Measurements from ENCODE around the gene LSM12.
"Not testable (repeated sequence)": the region's sequence is repeated elsewhere in the genome, so short reads cannot be mapped to it uniquely, and the experiment has no call there.

Gene LSM12

DNA sequence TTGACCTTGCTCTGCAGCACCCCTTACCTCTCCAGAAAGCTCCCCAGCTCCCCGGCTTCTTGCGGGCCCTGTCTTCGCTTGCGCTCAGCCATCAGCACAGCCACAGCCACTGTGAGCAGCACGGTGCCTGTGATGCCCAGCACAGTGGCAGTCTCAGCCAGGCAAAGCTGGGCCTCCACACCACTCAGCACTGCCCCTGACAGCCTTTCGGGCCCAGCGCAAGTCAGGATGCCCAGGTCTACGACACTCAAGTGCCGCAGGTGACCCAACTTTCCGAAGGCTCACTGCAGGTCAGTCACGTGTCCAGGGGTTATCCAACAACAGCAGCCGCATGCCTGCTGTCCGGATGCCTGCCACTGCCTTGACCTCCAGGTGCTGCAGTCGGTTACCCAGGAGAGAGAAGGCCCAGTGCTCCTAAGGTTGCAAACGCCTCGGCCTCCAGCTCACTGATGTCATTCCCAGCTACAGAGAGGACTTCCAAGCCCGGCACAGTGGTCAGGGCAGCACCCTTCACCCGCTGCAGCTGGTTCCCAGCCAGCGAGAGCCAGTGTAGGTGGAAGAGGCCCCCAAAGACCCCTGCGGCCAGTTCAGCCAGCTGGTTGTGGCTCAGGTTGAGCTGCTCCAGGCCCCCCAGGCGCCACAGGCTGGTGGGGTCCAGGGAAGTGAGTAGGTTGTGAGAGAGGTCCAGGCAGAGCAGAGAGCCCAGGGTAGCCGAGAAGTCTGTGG lies 42.8 kb downstream of the LSM12 start:
- H3K36me3 ChIP-seq (ENCODE audit: control insufficient read depth, insufficient read depth, low read length): no peaks in the 10 kb centered on the region
- no peaks in the 10 kb centered on the region for H3K27me3 ChIP-seq (replicated peaks; ENCODE audit: control insufficient read depth, insufficient read depth, low read length, poor library complexity, severe bottlenecking)
- H3K27ac ChIP-seq (ENCODE audit: insufficient read depth, low read length, poor library complexity, severe bottlenecking): no peak overlapping the region
- H3K9me3 ChIP-seq (ENCODE audit: control insufficient read depth, low read length): no peaks in the 10 kb centered on the region
- no peak overlapping the region for H3K4me3 ChIP-seq (ENCODE audit: insufficient read depth, low read depth, low read length, poor library complexity, severe bottlenecking)
- DNase-seq: no peak
- no peaks in the 10 kb centered on the region for H3K4me1 ChIP-seq (ENCODE audit: control insufficient read depth, insufficient read depth, low read length, poor library complexity, severe bottlenecking)

DNA sequence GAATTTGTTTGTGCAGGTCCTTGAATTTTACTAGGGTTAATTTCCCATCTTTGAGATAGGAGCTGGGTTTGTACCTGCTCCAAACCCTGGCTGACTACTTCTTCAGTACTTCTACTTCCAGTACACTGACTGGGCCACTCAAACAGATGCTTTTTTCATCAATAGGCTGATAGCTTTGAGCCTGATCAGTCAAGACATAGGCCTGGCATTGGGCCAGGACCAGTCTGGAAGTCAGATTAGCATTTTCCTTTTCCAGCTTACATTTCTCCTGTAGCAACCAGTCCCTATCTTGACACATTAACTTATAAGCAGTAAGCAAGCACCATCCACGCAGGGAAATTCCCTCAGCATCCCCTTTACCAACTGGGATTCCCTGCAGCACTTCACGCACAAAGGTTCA lies 44.2 kb downstream of the LSM12 start:
- Histone ChIP-seq H3K27me3 (replicated peaks; ENCODE audit: control insufficient read depth, insufficient read depth, low read length, poor library complexity, severe bottlenecking) (no peaks in the 10 kb centered on the region), H3K27ac (ENCODE audit: insufficient read depth, low read length, poor library complexity, severe bottlenecking) (no peak overlapping the region), H3K4me1 (ENCODE audit: control insufficient read depth, insufficient read depth, low read length, poor library complexity, severe bottlenecking) (no peaks in the 10 kb centered on the region), H3K4me3 (ENCODE audit: insufficient read depth, low read depth, low read length, poor library complexity, severe bottlenecking) (no peak overlapping the region), H3K36me3 (ENCODE audit: control insufficient read depth, insufficient read depth, low read length) (no peaks in the 10 kb centered on the region), H3K9me3 (ENCODE audit: control insufficient read depth, low read length) (no peaks in the 10 kb centered on the region)
- no peak for DNase-seq

GRCh38 chr17:44021227-44021626 lies 45.2 kb downstream of the LSM12 start:
- not testable (repeated sequence) for H3K9me3 ChIP-seq (ENCODE audit: control insufficient read depth, low read length); H3K27me3 ChIP-seq (replicated peaks; ENCODE audit: control insufficient read depth, insufficient read depth, low read length, poor library complexity, severe bottlenecking); H3K4me1 ChIP-seq (ENCODE audit: control insufficient read depth, insufficient read depth, low read length, poor library complexity, severe bottlenecking); H3K4me3 ChIP-seq (ENCODE audit: insufficient read depth, low read depth, low read length, poor library complexity, severe bottlenecking); DNase-seq; H3K36me3 ChIP-seq (ENCODE audit: control insufficient read depth, insufficient read depth, low read length); H3K27ac ChIP-seq (ENCODE audit: insufficient read depth, low read length, poor library complexity, severe bottlenecking)

DNA sequence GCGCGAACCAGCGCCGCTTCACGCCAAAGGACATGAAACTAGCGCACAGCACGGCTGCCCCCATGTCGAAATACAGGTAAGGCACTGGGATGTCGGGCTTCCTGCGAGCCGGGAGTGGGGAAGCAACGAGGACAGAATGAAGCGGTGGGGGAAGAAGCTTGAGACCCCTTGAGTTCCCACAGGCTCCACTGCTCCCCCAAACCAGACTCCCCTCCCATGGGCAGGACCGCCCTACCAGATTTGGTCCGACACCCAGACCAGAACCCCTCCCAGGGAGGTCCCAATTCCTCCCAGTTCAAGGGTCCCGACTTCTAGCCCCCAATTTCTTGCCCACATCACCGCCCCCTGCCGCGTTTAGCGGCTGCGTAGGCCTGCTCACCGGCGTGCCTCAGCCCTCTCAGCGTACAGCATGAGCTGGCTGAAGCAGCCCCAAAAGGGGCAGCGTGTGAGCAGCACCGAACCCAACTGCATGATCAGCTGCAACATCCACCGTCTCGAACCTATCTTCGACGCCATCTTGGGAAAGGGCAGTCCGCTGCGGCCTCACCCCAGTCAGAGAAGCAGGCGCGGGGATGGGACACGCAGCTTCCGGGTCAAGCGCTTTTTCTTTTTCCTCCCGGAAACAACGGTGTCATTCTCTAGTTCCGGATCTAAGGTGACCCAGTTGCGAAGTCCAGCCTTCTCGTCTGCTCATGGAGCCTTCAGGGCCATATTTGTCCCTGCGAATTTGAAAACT lies 51.9 kb downstream of the LSM12 start, which contains the start of gene TMEM101:
Gene TMEM101 (minus strand): TSS at position 527 of the 736 bp plus-strand sequence. CDS start 11 bp downstream, at position 516.
- Histone ChIP-seq H3K4me3 (ENCODE audit: insufficient read depth, low read depth, low read length, poor library complexity, severe bottlenecking) (peak within 1 kb of the TSS; percentile 84), H3K27me3 (replicated peaks; ENCODE audit: control insufficient read depth, insufficient read depth, low read length, poor library complexity, severe bottlenecking) (no peaks in the 10 kb centered on the region), H3K4me1 (ENCODE audit: control insufficient read depth, insufficient read depth, low read length, poor library complexity, severe bottlenecking) (peaks cover 13% of the 10 kb centered on the region), H3K9me3 (ENCODE audit: control insufficient read depth, low read length) (no peaks in the 10 kb centered on the region), H3K36me3 (ENCODE audit: control insufficient read depth, insufficient read depth, low read length) (peaks cover 14% of the 10 kb centered on the region), H3K27ac (ENCODE audit: insufficient read depth, low read length, poor library complexity, severe bottlenecking) (peak within 1 kb of the TSS; percentile 52)
- peak; percentile 73 to 84 (median 80) for DNase-seq

DNA sequence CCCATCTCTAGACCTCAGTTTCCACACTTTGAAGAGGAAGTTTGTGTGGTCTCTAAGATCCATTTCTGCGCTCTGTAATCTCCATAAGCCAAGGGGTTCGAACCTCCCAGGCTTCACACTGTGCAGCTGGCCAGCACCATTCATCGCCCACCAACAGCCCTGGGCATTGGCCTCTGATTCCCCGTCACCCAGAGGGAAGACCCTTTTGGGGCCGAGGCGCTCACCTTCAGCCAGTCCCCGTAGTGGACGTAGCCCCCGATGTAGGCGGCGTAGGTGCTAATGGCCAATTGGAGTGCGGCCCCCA lies 52.4 kb downstream of the LSM12 start:
- H3K36me3 ChIP-seq (ENCODE audit: control insufficient read depth, insufficient read depth, low read length): peaks cover 19% of the 10 kb centered on the region
- no peaks in the 10 kb centered on the region for H3K9me3 ChIP-seq (ENCODE audit: control insufficient read depth, low read length)
- no peaks in the 10 kb centered on the region for H3K27me3 ChIP-seq (replicated peaks; ENCODE audit: control insufficient read depth, insufficient read depth, low read length, poor library complexity, severe bottlenecking)
- no peak overlapping the region for H3K27ac ChIP-seq (ENCODE audit: insufficient read depth, low read length, poor library complexity, severe bottlenecking)
- H3K4me1 ChIP-seq (ENCODE audit: control insufficient read depth, insufficient read depth, low read length, poor library complexity, severe bottlenecking): peaks cover 13% of the 10 kb centered on the region
- DNase-seq: no peak
- H3K4me3 ChIP-seq (ENCODE audit: insufficient read depth, low read depth, low read length, poor library complexity, severe bottlenecking): peak overlapping the region; percentile 84

- no peak for DNase-seq
- H3K9me3 ChIP-seq (ENCODE audit: control insufficient read depth, low read length): no peaks in the 10 kb centered on the region
- no peak overlapping the region for H3K4me3 ChIP-seq (ENCODE audit: insufficient read depth, low read depth, low read length, poor library complexity, severe bottlenecking)
- peaks cover 21% of the 10 kb centered on the region for H3K4me1 ChIP-seq (ENCODE audit: control insufficient read depth, insufficient read depth, low read length, poor library complexity, severe bottlenecking)
- no peak overlapping the region for H3K27ac ChIP-seq (ENCODE audit: insufficient read depth, low read length, poor library complexity, severe bottlenecking)
- peaks cover 19% of the 10 kb centered on the region for H3K36me3 ChIP-seq (ENCODE audit: control insufficient read depth, insufficient read depth, low read length)
- no peaks in the 10 kb centered on the region for H3K27me3 ChIP-seq (replicated peaks; ENCODE audit: control insufficient read depth, insufficient read depth, low read length, poor library complexity, severe bottlenecking)
Measured at GRCh38 chr17:44012874-44013273, 53.6 kb downstream of the LSM12 start.

GRCh38 chr17:44012391-44012790 lies 54.1 kb downstream of the LSM12 start:
- Histone ChIP-seq H3K27me3 (replicated peaks; ENCODE audit: control insufficient read depth, insufficient read depth, low read length, poor library complexity, severe bottlenecking) (no peaks in the 10 kb centered on the region), H3K9me3 (ENCODE audit: control insufficient read depth, low read length) (no peaks in the 10 kb centered on the region), H3K27ac (ENCODE audit: insufficient read depth, low read length, poor library complexity, severe bottlenecking) (no peak overlapping the region), H3K4me3 (ENCODE audit: insufficient read depth, low read depth, low read length, poor library complexity, severe bottlenecking) (no peak overlapping the region), H3K4me1 (ENCODE audit: control insufficient read depth, insufficient read depth, low read length, poor library complexity, severe bottlenecking) (peaks cover 26% of the 10 kb centered on the region), H3K36me3 (ENCODE audit: control insufficient read depth, insufficient read depth, low read length) (peaks cover 19% of the 10 kb centered on the region)
- DNase-seq: no peak

DNA sequence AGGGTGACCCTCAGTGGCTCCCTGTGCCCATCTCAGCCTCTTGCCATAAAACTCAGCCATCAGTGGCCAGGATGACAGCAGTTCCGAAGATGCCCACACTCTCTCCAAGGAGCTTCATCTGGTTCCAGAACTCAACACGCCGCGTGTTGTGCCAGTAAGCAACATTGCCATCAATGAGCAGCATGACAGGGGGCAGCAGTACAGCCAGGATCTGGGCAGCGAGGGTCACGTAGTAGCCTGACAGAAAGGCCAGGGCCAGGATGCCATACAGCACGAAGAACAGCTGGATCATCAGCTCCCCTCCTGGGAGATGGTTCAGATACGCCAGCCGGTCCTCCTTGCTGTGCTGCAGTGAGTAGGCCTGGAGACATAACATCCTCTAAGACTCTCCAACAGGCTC lies 54.6 kb downstream of the LSM12 start:
- no peak overlapping the region for H3K4me3 ChIP-seq (ENCODE audit: insufficient read depth, low read depth, low read length, poor library complexity, severe bottlenecking)
- no peak for DNase-seq
- H3K4me1 ChIP-seq (ENCODE audit: control insufficient read depth, insufficient read depth, low read length, poor library complexity, severe bottlenecking): peaks cover 31% of the 10 kb centered on the region
- peaks cover 19% of the 10 kb centered on the region for H3K36me3 ChIP-seq (ENCODE audit: control insufficient read depth, insufficient read depth, low read length)
- no peaks in the 10 kb centered on the region for H3K9me3 ChIP-seq (ENCODE audit: control insufficient read depth, low read length)
- no peaks in the 10 kb centered on the region for H3K27me3 ChIP-seq (replicated peaks; ENCODE audit: control insufficient read depth, insufficient read depth, low read length, poor library complexity, severe bottlenecking)
- H3K27ac ChIP-seq (ENCODE audit: insufficient read depth, low read length, poor library complexity, severe bottlenecking): no peak overlapping the region

GRCh38 chr17:44010966-44011647 lies 55.4 kb downstream of the LSM12 start:
- H3K27me3 ChIP-seq (replicated peaks; ENCODE audit: control insufficient read depth, insufficient read depth, low read length, poor library complexity, severe bottlenecking): no peaks in the 10 kb centered on the region
- no peak overlapping the region for H3K4me3 ChIP-seq (ENCODE audit: insufficient read depth, low read depth, low read length, poor library complexity, severe bottlenecking)
- peaks cover 19% of the 10 kb centered on the region for H3K36me3 ChIP-seq (ENCODE audit: control insufficient read depth, insufficient read depth, low read length)
- H3K27ac ChIP-seq (ENCODE audit: insufficient read depth, low read length, poor library complexity, severe bottlenecking): no peak overlapping the region
- H3K4me1 ChIP-seq (ENCODE audit: control insufficient read depth, insufficient read depth, low read length, poor library complexity, severe bottlenecking): peaks cover 38% of the 10 kb centered on the region
- no peak for DNase-seq
- no peaks in the 10 kb centered on the region for H3K9me3 ChIP-seq (ENCODE audit: control insufficient read depth, low read length)

Measured in effector memory CD4-positive, alpha-beta T cell (primary cell).